ENCODE data around the gene NET1. TPM values are rescaled to one million over a fixed set of nuclear protein-coding genes. Genes with fewer than 3 reads are reported as not detected.

The NET1 gene
- total RNA-seq, 2 donors from 2014 or later = 10.5 to 16.1 TPM

- Mint-ChIP-seq H3K27ac (no peak overlapping the region), H3K36me3 (ENCODE audit: low read depth) (peaks cover 2% of the 10 kb centered on the region), H3K4me1 (peaks cover 4% of the 10 kb centered on the region), H3K4me3 (no peak overlapping the region), H3K27me3 (peaks cover 4% of the 10 kb centered on the region)
- DNase-seq (no peak), ATAC-seq (no peak)
- H3K9me3 ChIP-seq (ENCODE audit: control insufficient read depth, low read length, poor library complexity, severe bottlenecking) = no peaks in the 10 kb centered on the region
These were observed 80.0 kb downstream of the NET1 start for GRCh38 chr10:5492322-5492855.

GRCh38 chr10:5492929-5493576 is 80.7 kb downstream of the NET1 start:
- no peaks in the 10 kb centered on the region for H3K9me3 ChIP-seq (ENCODE audit: control insufficient read depth, low read length, poor library complexity, severe bottlenecking)
- Mint-ChIP-seq H3K36me3 (ENCODE audit: low read depth) (peaks cover 2% of the 10 kb centered on the region), H3K27me3 (no peaks in the 10 kb centered on the region), H3K4me3 (no peak overlapping the region), H3K27ac (no peak overlapping the region), H3K4me1 (peaks cover 2% of the 10 kb centered on the region)
- DNase-seq (no peak), ATAC-seq (no peak)

GRCh38 chr10:5493691-5494090 is 81.3 kb downstream of the NET1 start:
- peaks cover 2% of the 10 kb centered on the region for H3K36me3 Mint-ChIP-seq (ENCODE audit: low read depth)
- H3K4me3 Mint-ChIP-seq = no peak overlapping the region
- ATAC-seq (no peak), DNase-seq (no peak)
- H3K27ac Mint-ChIP-seq = no peak overlapping the region
- H3K4me1 Mint-ChIP-seq = peaks cover 2% of the 10 kb centered on the region
- H3K9me3 ChIP-seq (ENCODE audit: control insufficient read depth, low read length, poor library complexity, severe bottlenecking) = no peaks in the 10 kb centered on the region
- H3K27me3 Mint-ChIP-seq = no peaks in the 10 kb centered on the region

- peaks cover 2% of the 10 kb centered on the region for H3K36me3 Mint-ChIP-seq (ENCODE audit: low read depth)
- DNase-seq (no peak), ATAC-seq (no peak)
- H3K27ac Mint-ChIP-seq = no peak overlapping the region
- H3K4me1 Mint-ChIP-seq = peaks cover 2% of the 10 kb centered on the region
- no peaks in the 10 kb centered on the region for H3K27me3 Mint-ChIP-seq
- no peaks in the 10 kb centered on the region for H3K9me3 ChIP-seq (ENCODE audit: control insufficient read depth, low read length, poor library complexity, severe bottlenecking)
- no peak overlapping the region for H3K4me3 Mint-ChIP-seq
These were observed 82.3 kb downstream of the NET1 start for GRCh38 chr10:5494611-5495010.

- DNase-seq (no peak), ATAC-seq (no peak)
- no peak overlapping the region for H3K27ac Mint-ChIP-seq
- H3K4me1 Mint-ChIP-seq = no peaks in the 10 kb centered on the region
- peaks cover 5% of the 10 kb centered on the region for H3K27me3 Mint-ChIP-seq
- H3K4me3 Mint-ChIP-seq = no peak overlapping the region
- H3K9me3 ChIP-seq (ENCODE audit: control insufficient read depth, low read length, poor library complexity, severe bottlenecking) = no peaks in the 10 kb centered on the region
- peaks cover 2% of the 10 kb centered on the region for H3K36me3 Mint-ChIP-seq (ENCODE audit: low read depth)
These were observed 84.2 kb downstream of the NET1 start for GRCh38 chr10:5496261-5497250.

- Mint-ChIP-seq H3K27me3 (peaks cover 5% of the 10 kb centered on the region), H3K27ac (no peak overlapping the region), H3K36me3 (ENCODE audit: low read depth) (no peaks in the 10 kb centered on the region), H3K4me3 (no peak overlapping the region), H3K4me1 (no peaks in the 10 kb centered on the region)
- ATAC-seq (no peak), DNase-seq (no peak)
- H3K9me3 ChIP-seq (ENCODE audit: control insufficient read depth, low read length, poor library complexity, severe bottlenecking) = no peaks in the 10 kb centered on the region
These were observed 84.9 kb downstream of the NET1 start for GRCh38 chr10:5497289-5497688.

- Mint-ChIP-seq H3K27me3 (peaks cover 10% of the 10 kb centered on the region), H3K4me1 (peaks cover under 1% of the 10 kb centered on the region), H3K36me3 (ENCODE audit: low read depth) (peaks cover 2% of the 10 kb centered on the region), H3K4me3 (no peak overlapping the region), H3K27ac (no peak overlapping the region)
- no peaks in the 10 kb centered on the region for H3K9me3 ChIP-seq (ENCODE audit: control insufficient read depth, low read length, poor library complexity, severe bottlenecking)
- ATAC-seq = no peak
- no peak for DNase-seq
These were observed 85.8 kb downstream of the NET1 start for GRCh38 chr10:5497948-5498730.

GRCh38 chr10:5498791-5499492 is 86.6 kb downstream of the NET1 start:
- peaks cover 17% of the 10 kb centered on the region for H3K27me3 Mint-ChIP-seq
- no peak for DNase-seq
- no peaks in the 10 kb centered on the region for H3K9me3 ChIP-seq (ENCODE audit: control insufficient read depth, low read length, poor library complexity, severe bottlenecking)
- H3K36me3 Mint-ChIP-seq (ENCODE audit: low read depth) = peaks cover 2% of the 10 kb centered on the region
- H3K27ac Mint-ChIP-seq = no peak overlapping the region
- peaks cover 2% of the 10 kb centered on the region for H3K4me1 Mint-ChIP-seq
- no peak overlapping the region for H3K4me3 Mint-ChIP-seq
- ATAC-seq = no peak

- Mint-ChIP-seq H3K27me3 (peaks cover 23% of the 10 kb centered on the region), H3K36me3 (ENCODE audit: low read depth) (peaks cover 2% of the 10 kb centered on the region), H3K4me3 (no peak within 1 kb of the TSS), H3K27ac (no peak within 1 kb of the TSS), H3K4me1 (peaks cover 2% of the 10 kb centered on the region)
- DNase-seq = no peak
- ATAC-seq = no peak
- no peaks in the 10 kb centered on the region for H3K9me3 ChIP-seq (ENCODE audit: control insufficient read depth, low read length, poor library complexity, severe bottlenecking)
These were observed 87.3 kb downstream of the NET1 start, which contains the start of gene CALML5 for GRCh38 chr10:5499493-5500140. Gene CALML5 (minus strand): TSS chr10:5499570. CDS start chr10:5499438, 132 bp downstream.

- Mint-ChIP-seq H3K27ac (no peak overlapping the region), H3K36me3 (ENCODE audit: low read depth) (peaks cover 2% of the 10 kb centered on the region), H3K4me1 (peaks cover 2% of the 10 kb centered on the region), H3K4me3 (no peak overlapping the region), H3K27me3 (peaks cover 27% of the 10 kb centered on the region)
- H3K9me3 ChIP-seq (ENCODE audit: control insufficient read depth, low read length, poor library complexity, severe bottlenecking) = no peaks in the 10 kb centered on the region
- no peak for DNase-seq
- ATAC-seq = no peak
These were observed 87.9 kb downstream of the NET1 start for GRCh38 chr10:5500162-5500670.

- peaks cover 2% of the 10 kb centered on the region for H3K36me3 Mint-ChIP-seq (ENCODE audit: low read depth)
- H3K9me3 ChIP-seq (ENCODE audit: control insufficient read depth, low read length, poor library complexity, severe bottlenecking) = no peaks in the 10 kb centered on the region
- peaks cover 2% of the 10 kb centered on the region for H3K4me1 Mint-ChIP-seq
- no peak for ATAC-seq
- H3K27me3 Mint-ChIP-seq = peaks cover 34% of the 10 kb centered on the region
- no peak overlapping the region for H3K4me3 Mint-ChIP-seq
- no peak overlapping the region for H3K27ac Mint-ChIP-seq
- DNase-seq = no peak
These were observed 88.6 kb downstream of the NET1 start for GRCh38 chr10:5500910-5501309.

- DNase-seq (no peak), ATAC-seq (no peak)
- Mint-ChIP-seq H3K4me3 (no peak overlapping the region), H3K27ac (no peak overlapping the region), H3K36me3 (ENCODE audit: low read depth) (peaks cover 2% of the 10 kb centered on the region), H3K4me1 (peaks cover 2% of the 10 kb centered on the region), H3K27me3 (peaks cover 38% of the 10 kb centered on the region)
- H3K9me3 ChIP-seq (ENCODE audit: control insufficient read depth, low read length, poor library complexity, severe bottlenecking) = no peaks in the 10 kb centered on the region
These were observed 89.7 kb downstream of the NET1 start for GRCh38 chr10:5502061-5502521.

Measured in T-helper 17 cell (primary cell).